H9 (cell line): ENCODE results near the gene TPPP2. TPM values are rescaled to one million over a fixed set of nuclear protein-coding genes. Genes with fewer than 3 reads are reported as not detected.

Experiments used
- DNase-seq: peaks from one replicate; pipeline ENCODE4 v3.0.0-alpha.2; 2017
- H2AFZ ChIP-seq: one replicate; pipeline ENCODE4 v1.6.1; 2013; ENCODE audit warnings: mild to moderate bottlenecking, low read length, control low read depth, moderate library complexity
- H2AK5ac ChIP-seq: 2 replicates; pipeline ENCODE4 v1.6.1; 2013; ENCODE audit warnings: low read length, control low read depth, mixed read lengths; ENCODE audit not compliant: insufficient read length
- H2BK120ac ChIP-seq: one replicate; pipeline ENCODE4 v1.6.1; 2013; ENCODE audit warnings: low read depth, mild to moderate bottlenecking, low read length, control low read depth, inconsistent platforms; ENCODE audit not compliant: poor library complexity, severe bottlenecking
- H2BK12ac ChIP-seq: 2 replicates; pipeline ENCODE4 v1.6.1; 2013; ENCODE audit warnings: low read length, control low read depth, mixed read lengths, low read depth; ENCODE audit not compliant: insufficient read length
- H2BK15ac ChIP-seq: 2 replicates; pipeline ENCODE4 v1.6.1; 2013; ENCODE audit warnings: low read depth, low read length, control low read depth
- H2BK20ac ChIP-seq: one replicate; pipeline ENCODE4 v1.6.1; 2013; ENCODE audit warnings: low read depth, mild to moderate bottlenecking, low read length, control low read depth, inconsistent platforms; ENCODE audit not compliant: poor library complexity, severe bottlenecking
- H2BK5ac ChIP-seq: 2 replicates; pipeline ENCODE4 v1.6.1; 2013; ENCODE audit warnings: low read length, control low read depth, mixed read lengths; ENCODE audit not compliant: insufficient read length
- H3K14ac ChIP-seq: 2 replicates; pipeline ENCODE4 v1.6.1; 2013; ENCODE audit warnings: low read length, control low read depth; ENCODE audit not compliant: insufficient read depth
- H3K18ac ChIP-seq: 2 replicates; pipeline ENCODE4 v1.6.1; 2013; ENCODE audit warnings: low read depth, mild to moderate bottlenecking, mixed read lengths, low read length, control low read depth; ENCODE audit not compliant: insufficient read length
- H3K23ac ChIP-seq: 2 replicates; pipeline ENCODE4 v1.6.1; 2013; ENCODE audit warnings: low read length, control low read depth, mixed read lengths, low read depth; ENCODE audit not compliant: insufficient read length
- H3K23me2 ChIP-seq: 2 replicates; pipeline ENCODE4 v1.6.1; 2013; ENCODE audit warnings: low read depth, mild to moderate bottlenecking, mixed read lengths, low read length, control low read depth; ENCODE audit not compliant: insufficient read length, poor library complexity, severe bottlenecking
- H3K27ac ChIP-seq: 2 replicates; pipeline ENCODE4 v1.5.1; 2013; ENCODE audit warnings: low read length, control low read depth, mixed read lengths, low read depth; ENCODE audit not compliant: insufficient read length
- H3K27me3 ChIP-seq: 2 replicates; pipeline ENCODE4 v1.6.1; 2013; ENCODE audit warnings: low read length, control low read depth, inconsistent platforms; ENCODE audit not compliant: insufficient read depth
- H3K4ac ChIP-seq: 2 replicates; pipeline ENCODE4 v1.6.1; 2013; ENCODE audit warnings: low read depth, mild to moderate bottlenecking, control low read depth, inconsistent platforms, low read length, moderate library complexity
- H3K4me1 ChIP-seq: 2 replicates; pipeline ENCODE4 v1.6.1; 2013; ENCODE audit warnings: low read length, control low read depth, inconsistent platforms; ENCODE audit not compliant: insufficient read depth
- H3K4me2 ChIP-seq: 2 replicates; pipeline ENCODE4 v1.6.1; 2013; ENCODE audit warnings: low read length, control low read depth, mixed read lengths; ENCODE audit not compliant: insufficient read length, insufficient read depth
- H3K56ac ChIP-seq: 2 replicates; pipeline ENCODE4 v1.6.1; 2013; ENCODE audit warnings: low read depth, mild to moderate bottlenecking, mixed read lengths, low read length, control low read depth; ENCODE audit not compliant: insufficient read length
- H3K79me1 ChIP-seq: 2 replicates; pipeline ENCODE4 v1.6.1; 2013; ENCODE audit warnings: low read depth, mild to moderate bottlenecking, moderate library complexity, low read length, control low read depth, inconsistent platforms; ENCODE audit not compliant: insufficient read depth, poor library complexity, severe bottlenecking
- H3K79me2 ChIP-seq: 2 replicates; pipeline ENCODE4 v1.6.1; 2013; ENCODE audit warnings: low read length, control low read depth, inconsistent platforms; ENCODE audit not compliant: insufficient read depth
- H3K9ac ChIP-seq: 2 replicates; pipeline ENCODE4 v1.6.1; 2013; ENCODE audit warnings: low read length, control low read depth, mixed read lengths; ENCODE audit not compliant: insufficient read length; ENCODE audit errors: extremely low read depth
- H3K9me3 ChIP-seq: one replicate; pipeline ENCODE4 v1.6.1; 2013; ENCODE audit warnings: low read depth, low read length, inconsistent platforms; ENCODE audit not compliant: control insufficient read depth
- H3T11ph ChIP-seq: one replicate; pipeline ENCODE4 v1.6.1; 2013; ENCODE audit warnings: mild to moderate bottlenecking, low read length, control low read depth, inconsistent platforms
- H4K20me1 ChIP-seq: one replicate; pipeline ENCODE4 v1.6.1; 2013; ENCODE audit not compliant: control insufficient read depth, insufficient read length, insufficient read depth
- H4K5ac ChIP-seq: 2 replicates; pipeline ENCODE4 v1.6.1; 2013; ENCODE audit warnings: low read depth, mild to moderate bottlenecking, mixed read lengths, low read length, control low read depth; ENCODE audit not compliant: insufficient read length
- H4K8ac ChIP-seq: replicated peaks from 2 replicates; pipeline ENCODE4 v1.6.1; 2013; ENCODE audit warnings: low read length, control low read depth, mixed read lengths, low read depth; ENCODE audit not compliant: insufficient read length
- H4K91ac ChIP-seq: 2 replicates; pipeline ENCODE4 v1.6.1; 2013; ENCODE audit warnings: low read depth, mild to moderate bottlenecking, moderate library complexity, mixed read lengths, low read length, control low read depth; ENCODE audit not compliant: insufficient read length
- H3K27ac Mint-ChIP-seq, 3 experiments: 2 replicates in 2 of 3; 3 replicates in 1 of 3; pipeline ENCODE4 v1.8.0; 2020 to 2021; ENCODE audit warnings: mixed read lengths in 3 of 3, mild to moderate bottlenecking in 1 of 3, moderate library complexity in 1 of 3
- H3K27me3 Mint-ChIP-seq: 2 replicates; pipeline ENCODE4 v1.8.0; 2021; ENCODE audit warnings: low read depth, mild to moderate bottlenecking, moderate library complexity, mixed read lengths
- H3K36me3 Mint-ChIP-seq, 3 experiments: 2 replicates in 2 of 3; 3 replicates in 1 of 3; pipeline ENCODE4 v1.8.0; 2020 to 2021; ENCODE audit warnings: low read depth in 3 of 3, mixed read lengths in 3 of 3; ENCODE audit not compliant: insufficient read depth in 1 of 3
- H3K4me1 Mint-ChIP-seq, 2 experiments: 2 replicates each; pipeline ENCODE4 v1.8.0; 2020; ENCODE audit warnings: mixed read lengths in 2 of 2
- H3K4me3 Mint-ChIP-seq, 2 experiments: 2 replicates in 1 of 2; 3 replicates in 1 of 2; pipeline ENCODE4 v1.8.0; 2020 to 2021; ENCODE audit warnings: mild to moderate bottlenecking in 2 of 2, mixed read lengths in 2 of 2, moderate library complexity in 1 of 2
- H3K9me3 Mint-ChIP-seq, 2 experiments: 2 replicates in 1 of 2; 3 replicates in 1 of 2; pipeline ENCODE4 v1.8.0; 2020; ENCODE audit warnings: mild to moderate bottlenecking in 2 of 2, mixed read lengths in 2 of 2, moderate library complexity in 1 of 2
- CTCF ChIP-seq: fragments of 200-600 bp; sonication (generic); conservative IDR thresholded peaks from 3 replicates; pipeline ENCODE4 v1.8.0; 2021; ENCODE audit warnings: antibody characterized with exemption, mild to moderate bottlenecking
- WGBS: extraction: QIAGEN DNeasy Blood & Tissue Kit; methylation state at CpG from one replicate; pipeline ENCODE4 v1.1.7; 2013; ENCODE audit warnings: missing lambda C conversion rate, low lambda C conversion rate, mixed read lengths; ENCODE audit not compliant: insufficient read length; ENCODE audit errors: extremely low coverage; 5-methylcytosine and 5-hydroxymethylcytosine counted together
- total RNA-seq: library from RNA; stranded (reverse); gene quantifications from 2 replicates; pipeline ENCODE4 v1.2.1, GENCODE V29; 2021

The TPPP2 gene
- total RNA-seq, 1 experiment from 2014 or later = not detected

- H2BK120ac ChIP-seq = no peak overlapping the region
- no peak overlapping the region for H4K8ac ChIP-seq
- H3K9ac ChIP-seq = no peak overlapping the region
- Mint-ChIP-seq H3K27ac (no peak overlapping the region), H3K4me3 (no peak overlapping the region), H3K4me1 (no peaks in the 10 kb centered on the region), H3K9me3 (no peaks in the 10 kb centered on the region), H3K27me3 (peaks cover 8% of the 10 kb centered on the region), H3K36me3 (no peaks in the 10 kb centered on the region)
- H3K4ac ChIP-seq = no peak overlapping the region
- 0 out of 2 replicates have a peak, but pooled peaks cover 2% of the 10 kb centered on the region for H3K27me3 ChIP-seq
- no peak overlapping the region for H3T11ph ChIP-seq
- no peaks in the 10 kb centered on the region for H3K4me1 ChIP-seq
- H4K5ac ChIP-seq = no peak overlapping the region
- H2BK20ac ChIP-seq = no peak overlapping the region
- no peak overlapping the region for H2BK5ac ChIP-seq
- H3K56ac ChIP-seq = no peak overlapping the region
- no peaks in the 10 kb centered on the region for H3K23me2 ChIP-seq
- no peak for DNase-seq
- H4K91ac ChIP-seq = no peak overlapping the region
- no CpG with 5 or more reads among the region's 1 CpG for WGBS
- no peak overlapping the region for H3K14ac ChIP-seq
- no peak overlapping the region for H3K18ac ChIP-seq
- no peaks in the 10 kb centered on the region for H3K9me3 ChIP-seq
- H3K4me2 ChIP-seq = no peak overlapping the region
- H2AK5ac ChIP-seq = no peak overlapping the region
- no peak overlapping the region for H3K27ac ChIP-seq
- TF ChIP-seq CTCF = no peak
- no peak overlapping the region for H2BK15ac ChIP-seq
- H2BK12ac ChIP-seq = no peak overlapping the region
- H4K20me1 ChIP-seq = no peaks in the 10 kb centered on the region
- no peaks in the 10 kb centered on the region for H3K79me1 ChIP-seq
- no peaks in the 10 kb centered on the region for H3K79me2 ChIP-seq
- H2AFZ ChIP-seq = no peak overlapping the region
- no peak overlapping the region for H3K23ac ChIP-seq
Observed at GRCh38 chr14:20980906-20981305, 49.1 kb upstream of the TPPP2 start.
